ENCODE data around the gene PLP1. TPM values are rescaled to one million over a fixed set of nuclear protein-coding genes. Genes with fewer than 3 reads are reported as not detected.
"Not testable (repeated sequence)": the region's sequence is repeated elsewhere in the genome, so short reads cannot be mapped to it uniquely, and the experiment has no call there.

PLP1 gene
- total RNA-seq, 1 donor from 2014 or later, result not detected

- Mint-ChIP-seq H3K4me3 (ENCODE audit: low read depth) (no peak overlapping the region), H3K9me3 (no peaks in the 10 kb centered on the region), H3K27me3 (ENCODE audit: low read depth) (peaks cover 3% of the 10 kb centered on the region), H3K36me3 (ENCODE audit: low read depth) (no peaks in the 10 kb centered on the region), H3K27ac (no peak overlapping the region), H3K4me1 (ENCODE audit: low read depth) (no peaks in the 10 kb centered on the region)
- intact Hi-C loops (cut with micrococcal nuclease), result no loop called here
- DNase-seq (ENCODE audit: low spot score), result no peak
Observed at GRCh38 chrX:103783971-103784370, 7.3 kb downstream of the PLP1 start.

GRCh38 chrX:103789004-103789403 is 12.4 kb downstream of the PLP1 start:
- Mint-ChIP-seq H3K9me3 (no peaks in the 10 kb centered on the region), H3K4me3 (ENCODE audit: low read depth) (no peak overlapping the region), H3K27me3 (ENCODE audit: low read depth) (peaks cover 3% of the 10 kb centered on the region), H3K36me3 (ENCODE audit: low read depth) (no peaks in the 10 kb centered on the region), H3K27ac (no peak overlapping the region), H3K4me1 (ENCODE audit: low read depth) (no peaks in the 10 kb centered on the region)
- intact Hi-C loops (cut with micrococcal nuclease), result no loop called here
- no peak for DNase-seq (ENCODE audit: low spot score)

- Mint-ChIP-seq H3K9me3 (no peaks in the 10 kb centered on the region), H3K27me3 (ENCODE audit: low read depth) (peaks cover 5% of the 10 kb centered on the region), H3K27ac (no peak overlapping the region), H3K4me1 (ENCODE audit: low read depth) (no peaks in the 10 kb centered on the region), H3K4me3 (ENCODE audit: low read depth) (no peak overlapping the region), H3K36me3 (ENCODE audit: low read depth) (no peaks in the 10 kb centered on the region)
- intact Hi-C loops (cut with micrococcal nuclease), result no loop called here
- DNase-seq (ENCODE audit: low spot score), result no peak
Observed at GRCh38 chrX:103791228-103791627, 14.6 kb downstream of the PLP1 start.

- Mint-ChIP-seq H3K27me3 (ENCODE audit: low read depth) (peaks cover 5% of the 10 kb centered on the region), H3K4me3 (ENCODE audit: low read depth) (no peak overlapping the region), H3K36me3 (ENCODE audit: low read depth) (no peaks in the 10 kb centered on the region), H3K4me1 (ENCODE audit: low read depth) (no peaks in the 10 kb centered on the region), H3K9me3 (no peaks in the 10 kb centered on the region), H3K27ac (no peak overlapping the region)
- DNase-seq (ENCODE audit: low spot score), result no peak
- intact Hi-C loops (cut with micrococcal nuclease), result no loop called here
Observed at GRCh38 chrX:103791826-103792485, 15.3 kb downstream of the PLP1 start.

GRCh38 chrX:103792916-103793544 is 16.4 kb downstream of the PLP1 start:
- Mint-ChIP-seq H3K27me3 (ENCODE audit: low read depth) (peaks cover 5% of the 10 kb centered on the region), H3K36me3 (ENCODE audit: low read depth) (no peaks in the 10 kb centered on the region), H3K27ac (no peak overlapping the region), H3K4me1 (ENCODE audit: low read depth) (no peaks in the 10 kb centered on the region), H3K9me3 (no peaks in the 10 kb centered on the region), H3K4me3 (ENCODE audit: low read depth) (no peak overlapping the region)
- no peak for DNase-seq (ENCODE audit: low spot score)
- intact Hi-C loops (cut with micrococcal nuclease), result no loop called here

GRCh38 chrX:103793545-103793940 is 16.9 kb downstream of the PLP1 start:
- no peaks in the 10 kb centered on the region for H3K4me1 Mint-ChIP-seq (ENCODE audit: low read depth)
- no peak overlapping the region for H3K27ac Mint-ChIP-seq
- intact Hi-C loops (cut with micrococcal nuclease), result no loop called here

GRCh38 chrX:103794119-103794518 is 17.5 kb downstream of the PLP1 start:
- Mint-ChIP-seq H3K4me1 (ENCODE audit: low read depth) (no peaks in the 10 kb centered on the region), H3K27me3 (ENCODE audit: low read depth) (peaks cover 5% of the 10 kb centered on the region), H3K36me3 (ENCODE audit: low read depth) (no peaks in the 10 kb centered on the region), H3K9me3 (no peaks in the 10 kb centered on the region), H3K27ac (no peak overlapping the region), H3K4me3 (ENCODE audit: low read depth) (no peak overlapping the region)
- DNase-seq (ENCODE audit: low spot score), result no peak
- intact Hi-C loops (cut with micrococcal nuclease), result no loop called here

More at GRCh38 chrX:103793545-103793940, 16.9 kb downstream of the PLP1 start:
- Mint-ChIP-seq H3K27me3 (ENCODE audit: low read depth) (peaks cover 5% of the 10 kb centered on the region), H3K4me3 (ENCODE audit: low read depth) (no peak overlapping the region), H3K9me3 (no peaks in the 10 kb centered on the region), H3K36me3 (ENCODE audit: low read depth) (no peaks in the 10 kb centered on the region)
- no peak for DNase-seq (ENCODE audit: low spot score)

- Mint-ChIP-seq H3K27me3 (ENCODE audit: low read depth) (peaks cover 2% of the 10 kb centered on the region), H3K9me3 (no peaks in the 10 kb centered on the region), H3K36me3 (ENCODE audit: low read depth) (no peaks in the 10 kb centered on the region), H3K27ac (no peak overlapping the region), H3K4me1 (ENCODE audit: low read depth) (peaks cover 13% of the 10 kb centered on the region), H3K4me3 (ENCODE audit: low read depth) (no peak overlapping the region)
- intact Hi-C loops (cut with micrococcal nuclease), result no loop called here
- DNase-seq (ENCODE audit: low spot score), result no peak
Observed at GRCh38 chrX:103797691-103798090, 21.1 kb downstream of the PLP1 start.

- Mint-ChIP-seq H3K4me1 (ENCODE audit: low read depth) (peaks cover 13% of the 10 kb centered on the region), H3K36me3 (ENCODE audit: low read depth) (no peaks in the 10 kb centered on the region), H3K4me3 (ENCODE audit: low read depth) (no peak overlapping the region), H3K27me3 (ENCODE audit: low read depth) (no peaks in the 10 kb centered on the region), H3K27ac (no peak overlapping the region), H3K9me3 (no peaks in the 10 kb centered on the region)
- intact Hi-C loops (cut with micrococcal nuclease), result loop anchor here (10.0 kb wide), 1 partner anchor 66 kb away; no protein-coding TSS in a partner anchor
- DNase-seq (ENCODE audit: low spot score), result no peak
Observed at GRCh38 chrX:103800318-103800717, 23.7 kb downstream of the PLP1 start.

GRCh38 chrX:103805860-103806259 is 29.2 kb downstream of the PLP1 start:
- Mint-ChIP-seq H3K27me3 (ENCODE audit: low read depth) (peaks cover 4% of the 10 kb centered on the region), H3K36me3 (ENCODE audit: low read depth) (no peaks in the 10 kb centered on the region), H3K4me3 (ENCODE audit: low read depth) (no peak overlapping the region), H3K27ac (no peak overlapping the region), H3K9me3 (no peaks in the 10 kb centered on the region), H3K4me1 (ENCODE audit: low read depth) (peaks cover 20% of the 10 kb centered on the region)
- intact Hi-C loops (cut with micrococcal nuclease), result loop anchor here (10.0 kb wide), 1 partner anchor 71 kb away; no protein-coding TSS in a partner anchor
- no peak for DNase-seq (ENCODE audit: low spot score)

- no peak for DNase-seq (ENCODE audit: low spot score)
- no peaks in the 10 kb centered on the region for H3K9me3 Mint-ChIP-seq
- no peak overlapping the region for H3K4me3 Mint-ChIP-seq (ENCODE audit: low read depth)
- H3K27me3 Mint-ChIP-seq (ENCODE audit: low read depth), result peaks cover 4% of the 10 kb centered on the region
- H3K27ac Mint-ChIP-seq, result no peak overlapping the region
- H3K4me1 Mint-ChIP-seq (ENCODE audit: low read depth), result peaks cover 15% of the 10 kb centered on the region
- intact Hi-C loops (cut with micrococcal nuclease), result loop anchor here (10.0 kb wide), 1 partner anchor 72 kb away; no protein-coding TSS in a partner anchor
- H3K36me3 Mint-ChIP-seq (ENCODE audit: low read depth), result no peaks in the 10 kb centered on the region
Observed at GRCh38 chrX:103806862-103807474, 30.3 kb downstream of the PLP1 start.

GRCh38 chrX:103811858-103812257 is 35.2 kb downstream of the PLP1 start:
- H3K27me3 Mint-ChIP-seq (ENCODE audit: low read depth), result peaks cover 24% of the 10 kb centered on the region
- intact Hi-C loops (cut with micrococcal nuclease), result no loop called here

GRCh38 chrX:103817101-103817500 is 40.5 kb downstream of the PLP1 start:
- not testable (repeated sequence) for H3K4me3 Mint-ChIP-seq (ENCODE audit: low read depth); DNase-seq (ENCODE audit: low spot score); H3K27ac Mint-ChIP-seq; H3K36me3 Mint-ChIP-seq (ENCODE audit: low read depth); H3K4me1 Mint-ChIP-seq (ENCODE audit: low read depth); H3K9me3 Mint-ChIP-seq
- peaks cover 22% of the 10 kb centered on the region for H3K27me3 Mint-ChIP-seq (ENCODE audit: low read depth)
- intact Hi-C loops (cut with micrococcal nuclease), result loop anchor here (1.0 to 2.0 kb wide), 3 partner anchors 106 to 284 kb away; partner anchors contain the start of gene TMEM31

More at GRCh38 chrX:103811858-103812257, 35.2 kb downstream of the PLP1 start:
- H3K4me1 Mint-ChIP-seq (ENCODE audit: low read depth), result peaks cover 15% of the 10 kb centered on the region
- H3K27ac Mint-ChIP-seq, result no peak overlapping the region
- H3K36me3 Mint-ChIP-seq (ENCODE audit: low read depth), result no peaks in the 10 kb centered on the region
- no peak overlapping the region for H3K4me3 Mint-ChIP-seq (ENCODE audit: low read depth)
- DNase-seq (ENCODE audit: low spot score), result no peak
- no peaks in the 10 kb centered on the region for H3K9me3 Mint-ChIP-seq
